HG03060 (cell line): ENCODE results near the gene XYLT1.
"Not testable (repeated sequence)": the region's sequence is repeated elsewhere in the genome, so short reads cannot be mapped to it uniquely, and the experiment has no call there.

Source experiments
- ATAC-seq: cut with Tn5 transposase; IDR thresholded peaks from one replicate; pipeline ENCODE4 v1.9.1; 2021; ENCODE audit warnings: low read depth, moderate number of reproducible peaks; ENCODE audit not compliant: unreplicated experiment

XYLT1 gene

DNA sequence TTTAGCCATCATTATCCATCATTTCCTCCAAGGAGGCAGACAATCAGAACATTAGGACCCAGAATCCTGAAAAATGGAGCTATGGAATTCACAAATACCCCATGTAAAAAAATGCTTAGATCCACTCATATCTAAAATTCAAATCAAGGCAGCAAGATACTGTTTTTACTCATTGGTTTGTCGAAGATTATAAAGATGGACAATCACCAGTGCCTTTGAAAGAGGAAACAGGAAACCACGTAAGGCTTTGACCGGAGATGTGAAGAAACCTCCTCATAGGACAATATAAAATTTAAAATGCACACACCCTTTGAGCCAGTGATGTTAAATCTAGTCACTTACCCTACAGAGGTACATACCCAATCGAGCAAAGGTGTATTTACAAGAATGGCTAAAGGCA is 130.0 kb downstream of the XYLT1 start:
- no peak for ATAC-seq

DNA sequence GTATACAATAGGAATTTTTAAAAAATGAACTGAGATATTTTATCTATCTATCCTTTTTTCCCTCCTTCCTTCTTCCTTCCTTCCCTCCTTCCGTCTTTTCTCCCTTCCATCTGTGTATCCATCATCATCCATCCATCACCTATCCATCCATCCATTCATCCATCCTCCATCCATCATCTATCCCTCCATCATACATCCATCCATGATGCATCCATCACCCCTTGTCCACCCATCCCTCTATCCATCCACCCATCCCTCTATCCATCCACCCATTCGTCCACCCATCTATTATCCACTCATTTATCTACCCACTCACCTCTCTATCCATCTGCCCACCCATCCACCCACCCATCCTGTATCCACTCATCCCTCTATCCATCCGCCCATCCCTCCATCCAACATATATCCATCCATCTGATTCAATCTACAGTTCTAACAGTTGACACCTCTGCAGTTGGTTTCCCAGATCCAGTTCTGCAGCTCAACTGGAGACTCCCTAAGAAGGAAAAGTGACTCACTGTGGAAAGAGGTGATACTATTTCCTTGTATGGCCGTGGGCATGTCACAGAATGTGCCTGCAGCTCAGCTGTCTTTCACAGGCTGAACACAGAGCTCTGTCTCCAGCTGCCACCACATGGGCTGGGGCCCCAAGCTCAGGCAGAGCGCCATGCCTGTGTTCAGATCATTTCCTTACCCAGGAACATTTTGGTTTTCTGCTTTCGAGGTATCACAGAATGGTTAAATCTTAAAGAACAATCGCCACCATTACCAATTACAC is 130.8 kb downstream of the XYLT1 start:
- no peak for ATAC-seq

DNA sequence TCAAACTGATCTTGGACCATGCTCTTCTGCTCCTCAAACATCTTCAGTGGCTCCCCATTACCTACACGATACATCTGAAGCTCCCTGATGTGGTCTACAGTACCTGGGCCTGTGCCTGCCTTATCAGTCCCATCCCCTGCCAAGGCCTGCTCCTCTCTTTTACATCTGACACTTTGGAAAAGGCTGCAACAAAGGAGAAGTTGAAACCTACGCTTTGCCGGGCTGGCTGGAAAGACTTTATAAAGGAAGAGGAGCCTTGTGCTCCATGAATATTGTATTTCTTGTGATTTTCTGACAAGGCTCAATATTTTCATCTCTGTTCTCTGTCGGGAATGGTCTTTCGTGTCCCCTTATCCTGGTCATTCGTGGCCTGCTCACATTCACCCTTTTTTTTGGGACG is 132.5 kb downstream of the XYLT1 start:
- no peak for ATAC-seq

DNA sequence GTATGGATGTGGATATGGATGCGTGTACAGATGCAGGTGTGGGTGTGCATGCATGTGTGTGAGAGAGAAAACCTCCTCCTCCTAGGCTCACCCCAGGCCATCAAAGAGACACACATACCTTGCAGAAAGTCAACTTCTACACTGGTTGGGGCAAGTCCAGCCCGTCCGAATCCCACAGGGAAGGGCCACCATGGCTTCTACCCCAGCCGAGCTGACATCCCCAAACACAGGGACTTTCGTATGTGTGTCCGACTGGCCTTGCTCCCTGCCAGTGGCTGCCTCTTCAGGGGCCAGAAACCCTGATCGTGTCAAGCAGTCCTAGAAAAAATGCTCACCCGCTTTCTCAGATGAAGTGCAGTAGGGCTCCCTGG is 134.2 kb downstream of the XYLT1 start:
- no peak for ATAC-seq

DNA sequence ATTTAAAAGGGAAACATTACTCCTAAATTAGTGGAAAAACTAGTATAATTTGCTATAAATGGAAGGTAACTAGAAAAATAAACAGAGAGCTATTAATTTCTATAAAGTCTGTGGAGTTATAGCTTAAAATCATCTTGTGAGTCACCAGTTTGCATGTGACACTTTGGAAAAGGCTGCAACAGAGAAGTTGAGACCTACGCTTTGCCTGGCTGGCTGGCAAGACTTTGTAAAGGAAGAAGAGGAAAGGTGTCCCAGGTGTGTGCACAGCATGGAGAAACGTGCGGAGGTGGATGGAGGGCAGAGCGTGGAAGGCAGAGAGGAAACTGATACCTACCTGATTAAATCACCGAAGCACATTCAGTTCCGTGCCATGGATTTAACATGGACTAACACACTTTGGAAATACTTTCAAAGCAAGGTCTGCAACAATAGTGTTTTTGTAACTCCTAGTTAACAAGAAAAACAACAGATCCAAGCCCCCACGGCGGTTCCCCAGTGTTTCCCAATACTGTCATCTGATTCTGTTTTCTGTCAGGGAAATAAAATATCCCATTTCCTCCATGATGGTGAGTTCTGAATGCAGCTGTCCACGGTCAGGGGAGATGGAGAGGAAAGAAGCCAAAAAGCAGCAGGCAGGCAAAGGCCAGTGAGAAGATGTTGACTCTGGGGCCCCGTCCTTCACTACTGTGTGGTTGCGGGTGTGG is 134.8 kb downstream of the XYLT1 start:
- ATAC-seq = no peak

DNA sequence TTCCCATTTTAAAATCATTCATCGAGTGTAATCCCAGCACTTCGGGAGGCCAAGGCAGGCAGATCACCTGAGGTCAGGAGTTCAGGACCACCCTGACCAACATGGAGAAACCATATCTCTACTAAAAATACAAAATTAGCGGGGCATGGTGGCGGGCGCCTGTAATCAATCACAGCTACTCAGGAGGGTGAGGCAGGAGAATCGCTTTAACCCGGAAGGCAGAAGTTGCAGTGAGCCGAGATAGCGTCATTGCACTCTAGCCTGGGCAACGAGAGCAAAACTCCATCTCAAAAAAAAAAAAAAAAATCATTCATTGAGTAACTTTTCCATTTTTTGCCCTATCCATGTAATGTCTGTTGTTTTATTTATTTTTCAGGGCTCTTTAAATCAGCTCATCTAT is 135.4 kb downstream of the XYLT1 start:
- ATAC-seq = not testable (repeated sequence)

DNA sequence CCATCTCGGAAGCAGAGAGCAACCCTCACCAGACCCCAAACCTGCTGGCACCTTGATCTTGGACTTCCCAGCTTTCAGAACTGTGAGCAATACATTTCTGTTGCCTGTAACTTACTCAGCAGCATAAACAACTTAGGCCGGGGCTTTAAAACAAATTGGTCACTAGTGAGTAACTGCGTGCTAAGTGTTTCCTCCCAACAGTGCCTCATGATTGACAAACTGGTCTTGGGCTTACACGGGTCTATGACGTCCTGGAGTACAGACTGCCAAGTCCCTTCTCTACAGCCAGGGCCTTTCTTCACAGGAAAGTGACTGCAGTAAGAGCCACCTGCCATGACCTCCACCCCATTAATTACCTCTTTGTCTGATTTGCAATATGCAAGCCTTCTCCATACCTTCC is 136.7 kb downstream of the XYLT1 start:
- no peak for ATAC-seq

DNA sequence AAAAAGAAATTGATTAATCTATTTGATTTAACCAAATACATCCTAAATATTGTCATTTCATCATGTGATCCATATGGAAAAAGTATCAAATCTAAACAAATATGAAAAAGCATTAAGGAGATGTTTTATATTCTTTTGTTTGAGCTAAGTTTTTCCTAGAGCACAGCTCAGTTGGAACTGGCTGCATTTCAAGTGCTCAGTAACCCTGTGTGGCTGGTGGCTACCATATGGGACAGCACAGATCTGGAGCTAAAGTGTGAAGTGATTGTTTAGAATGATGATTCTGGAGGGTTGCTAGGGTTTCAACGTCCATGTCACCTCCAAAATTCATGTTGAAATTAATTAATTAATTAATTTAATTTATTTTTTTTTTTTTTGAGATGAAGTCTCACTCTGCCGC is 137.5 kb downstream of the XYLT1 start:
- no peak for ATAC-seq

DNA sequence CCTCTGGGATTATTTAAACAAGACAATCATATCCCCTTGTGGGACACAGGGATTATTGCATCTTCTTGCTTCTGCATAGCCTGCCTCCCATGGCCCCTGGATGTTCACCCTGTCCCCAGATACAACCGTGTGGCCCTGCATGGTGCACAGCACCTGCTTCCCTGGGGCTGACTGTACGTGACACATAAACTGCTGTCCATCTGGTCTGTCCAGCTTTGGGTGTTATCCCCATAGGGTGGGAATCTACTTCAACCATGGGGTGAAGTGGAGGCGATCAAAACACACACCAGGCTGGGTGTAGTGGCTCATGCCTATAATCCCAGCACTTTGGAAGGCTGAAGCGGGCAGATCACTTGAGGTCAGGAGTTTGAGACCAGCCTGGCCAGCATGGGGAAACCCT is 138.8 kb downstream of the XYLT1 start:
- ATAC-seq = no peak

DNA sequence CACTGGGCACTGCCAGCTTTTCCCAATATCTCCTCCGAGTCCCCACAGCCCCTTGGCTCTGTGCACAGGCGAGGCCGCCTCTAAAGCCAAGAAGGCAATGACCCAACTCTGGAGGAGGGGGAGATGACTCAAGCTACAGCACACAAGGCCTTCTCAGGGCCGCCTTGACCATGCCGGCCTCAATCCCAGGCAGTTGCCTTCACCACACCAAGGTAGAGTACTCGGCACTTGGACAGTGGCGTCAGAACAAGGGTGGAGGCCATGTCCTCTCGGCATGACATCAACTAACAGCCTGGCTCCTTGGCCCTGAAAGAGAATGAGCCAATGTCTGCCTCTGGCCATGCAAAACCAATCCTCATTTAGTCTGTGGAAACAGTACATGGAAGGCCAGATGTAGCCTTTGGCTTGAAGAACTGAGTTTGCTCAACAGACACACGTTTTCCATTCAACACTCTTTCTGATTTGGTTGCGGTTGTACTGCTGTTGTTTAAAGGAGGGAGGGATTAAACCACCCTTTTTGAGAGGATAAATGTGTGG is 139.6 kb downstream of the XYLT1 start:
- no peak for ATAC-seq

DNA sequence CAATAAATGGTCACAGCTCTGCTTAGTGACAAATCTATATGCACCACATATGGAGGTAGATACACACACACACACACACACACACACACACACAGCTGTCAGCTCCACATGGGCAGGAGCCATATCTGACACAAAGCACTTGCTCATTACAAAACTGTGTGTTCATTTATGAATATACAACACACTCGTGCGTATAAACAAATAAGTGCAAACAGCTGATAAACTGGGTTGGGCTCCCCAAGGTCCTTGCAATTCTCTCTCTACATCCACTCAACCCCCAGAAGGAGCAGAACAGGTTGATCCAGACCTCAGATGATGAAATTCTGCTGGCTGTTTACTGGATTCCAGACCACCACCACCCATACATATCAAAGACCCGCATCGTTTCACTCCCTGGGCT is 140.7 kb downstream of the XYLT1 start:
- no peak for ATAC-seq

DNA sequence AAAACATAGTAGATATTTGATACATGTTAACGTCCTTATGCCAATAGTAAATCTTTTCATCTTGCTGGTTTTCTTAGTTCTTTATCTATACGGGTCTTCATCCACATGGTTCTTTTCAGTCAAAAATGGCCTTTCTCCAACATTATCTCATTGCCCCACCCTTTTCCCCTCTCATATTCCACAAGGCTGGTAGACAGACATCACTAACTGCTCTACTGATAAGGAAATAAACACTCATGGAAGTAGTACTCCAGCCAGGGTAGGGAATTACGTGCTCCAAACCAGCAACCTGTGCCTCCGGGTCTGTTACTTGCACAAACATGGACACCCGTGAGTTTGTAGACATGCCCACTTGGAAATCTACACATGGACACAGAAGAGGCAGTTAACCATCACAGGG is 141.4 kb downstream of the XYLT1 start:
- no peak for ATAC-seq

DNA sequence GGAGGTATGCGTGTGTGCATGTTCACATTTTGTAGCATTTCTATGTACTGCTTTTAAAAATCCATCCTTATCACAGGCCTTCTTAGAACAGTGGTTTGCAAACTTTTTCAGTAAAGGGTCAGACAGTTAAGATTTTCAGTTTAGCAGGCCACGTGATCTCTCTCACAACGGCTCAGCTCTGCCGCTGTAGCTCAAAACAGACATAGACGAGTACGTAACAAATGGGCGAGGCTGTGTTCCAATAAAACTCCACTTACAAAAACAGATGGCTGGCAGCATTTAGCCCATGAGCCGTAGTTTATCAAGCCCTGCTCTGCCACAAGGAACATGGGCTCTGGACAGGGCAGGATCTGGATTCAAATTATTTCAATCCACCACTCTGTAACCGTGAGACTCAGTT is 141.8 kb downstream of the XYLT1 start:
- ATAC-seq = no peak

DNA sequence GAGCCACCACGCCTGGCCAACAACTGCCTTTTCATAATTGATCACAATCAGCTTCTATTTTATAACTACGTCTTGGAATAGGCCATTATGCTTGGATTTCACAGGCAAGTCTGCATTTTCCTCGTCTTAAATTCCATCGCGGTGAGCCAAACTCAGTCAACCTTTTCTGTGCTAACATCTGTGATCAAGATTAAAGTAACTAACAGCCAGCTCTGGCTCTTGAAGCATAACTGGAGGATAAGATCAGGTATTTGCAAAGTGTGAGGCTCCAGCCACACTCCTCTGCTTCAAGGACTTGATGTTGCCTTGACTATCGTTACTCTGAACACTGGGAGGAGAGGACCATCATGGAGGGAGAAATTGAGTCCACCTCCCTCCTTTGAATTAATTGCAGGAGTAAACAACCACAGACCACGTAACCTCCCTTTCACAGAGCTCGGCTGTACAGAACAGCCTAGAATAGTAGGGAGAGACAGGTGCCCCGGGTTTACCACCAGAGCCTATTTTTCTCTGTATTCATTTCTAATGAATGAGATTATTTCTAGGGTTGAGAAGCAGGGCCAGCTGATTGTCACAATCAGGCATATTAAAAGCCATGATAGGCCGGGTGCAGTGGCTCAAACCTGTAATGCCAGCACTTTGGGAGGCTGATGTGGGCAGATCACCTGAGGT is 143.0 kb downstream of the XYLT1 start:
- ATAC-seq = no peak

DNA sequence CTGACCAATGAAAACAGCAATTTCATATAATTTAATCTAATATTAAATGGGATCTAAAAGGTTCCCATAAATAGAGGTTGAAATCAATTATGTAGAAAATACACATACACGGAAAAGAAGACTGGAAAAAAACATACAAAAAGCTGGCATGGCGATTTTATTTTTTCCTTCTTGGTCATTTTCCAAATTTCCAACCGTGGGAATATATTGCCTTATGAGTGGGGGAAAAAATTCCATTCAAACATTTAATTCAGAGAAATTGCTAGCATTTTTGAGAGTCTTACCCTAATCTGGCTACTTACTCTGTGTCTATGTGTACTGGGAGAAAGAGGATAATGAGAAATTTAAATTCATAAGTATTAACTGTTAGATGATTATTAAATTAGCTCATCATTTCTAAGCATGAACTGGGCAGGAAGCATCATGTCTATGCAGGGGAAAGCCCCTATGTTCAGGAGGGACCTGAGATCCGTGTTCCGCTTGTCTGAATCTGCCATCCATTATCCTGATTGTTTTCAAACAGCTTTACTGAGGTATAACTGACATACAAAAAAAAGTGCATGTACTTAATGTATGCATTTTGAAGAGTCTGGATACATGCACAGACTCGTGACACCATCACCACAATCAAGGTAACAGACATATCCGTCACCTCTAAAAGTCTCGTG is 145.2 kb downstream of the XYLT1 start:
- no peak for ATAC-seq

DNA sequence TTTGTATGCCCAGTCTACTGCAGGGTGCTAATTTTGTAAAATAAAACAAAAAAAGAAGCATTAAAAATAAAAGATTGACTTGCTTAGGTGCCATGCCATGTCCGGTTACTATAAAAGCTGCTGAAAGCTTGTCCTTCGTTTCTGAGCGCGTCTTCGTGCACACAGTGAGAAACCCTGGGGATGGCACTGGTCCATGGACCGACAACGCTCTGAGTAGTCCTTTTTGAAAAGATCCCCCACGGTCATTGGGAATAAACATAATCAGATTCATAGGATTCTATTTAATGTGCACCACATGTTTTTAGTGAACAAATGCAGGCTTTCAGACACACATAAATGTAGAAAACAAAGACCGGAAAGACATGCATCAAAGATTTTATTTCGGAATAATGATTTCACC is 146.3 kb downstream of the XYLT1 start:
- no peak for ATAC-seq

DNA sequence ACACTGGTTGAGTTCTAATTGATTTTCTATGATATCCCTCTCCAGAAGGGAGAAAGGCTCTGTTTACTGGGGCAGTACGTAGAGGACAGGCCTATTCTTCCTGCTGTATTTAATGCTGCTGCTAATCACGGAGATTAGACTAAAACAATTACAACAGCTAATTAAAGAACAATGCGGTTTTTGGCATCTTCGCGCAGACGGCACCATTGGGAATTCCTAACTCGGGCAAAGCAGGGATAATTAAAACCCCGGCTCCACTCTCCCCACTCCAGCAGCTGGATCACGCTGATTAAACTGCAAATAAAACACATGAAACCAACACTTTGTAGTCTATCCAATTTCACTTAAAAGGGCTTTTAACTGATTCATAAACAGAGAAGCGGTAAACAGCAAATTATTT is 147.6 kb downstream of the XYLT1 start:
- ATAC-seq = no peak

DNA sequence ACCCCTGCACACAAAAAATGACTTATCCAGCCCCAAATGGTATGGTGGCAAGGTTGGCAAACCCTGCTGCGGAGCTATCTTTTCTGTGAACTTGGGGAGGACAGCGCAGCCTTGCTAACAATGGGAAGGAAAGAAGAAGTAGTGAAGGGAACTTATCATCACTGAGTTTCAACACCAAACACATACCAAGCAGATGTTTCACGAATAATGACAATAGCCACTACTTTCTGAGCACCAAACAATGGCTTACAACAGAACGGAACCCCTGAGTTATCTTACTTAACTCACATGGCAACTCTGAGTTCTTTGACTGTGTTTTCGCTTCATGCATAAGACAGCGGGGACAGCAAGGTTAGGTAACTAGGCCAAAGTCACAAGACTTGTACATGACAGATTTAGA is 148.9 kb downstream of the XYLT1 start:
- ATAC-seq = no peak

DNA sequence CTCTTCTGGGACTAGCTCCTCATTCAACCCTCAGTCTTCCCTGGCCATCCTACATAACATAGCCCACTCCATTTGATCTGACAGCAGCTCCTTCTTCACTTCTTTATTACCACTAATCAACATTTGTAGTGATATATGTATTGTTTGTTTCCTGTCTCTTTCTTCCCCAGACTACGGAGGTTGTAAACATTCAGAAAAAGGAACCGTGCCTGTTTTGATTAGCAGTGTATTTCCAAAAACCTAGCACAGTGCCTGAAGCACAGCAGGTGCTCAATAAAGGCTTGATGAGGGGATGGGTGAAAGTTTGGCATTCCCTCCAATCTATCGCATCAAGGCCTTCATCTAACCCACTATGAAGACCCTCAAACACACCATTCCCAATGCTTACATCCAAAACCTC is 150.8 kb downstream of the XYLT1 start:
- ATAC-seq = no peak

DNA sequence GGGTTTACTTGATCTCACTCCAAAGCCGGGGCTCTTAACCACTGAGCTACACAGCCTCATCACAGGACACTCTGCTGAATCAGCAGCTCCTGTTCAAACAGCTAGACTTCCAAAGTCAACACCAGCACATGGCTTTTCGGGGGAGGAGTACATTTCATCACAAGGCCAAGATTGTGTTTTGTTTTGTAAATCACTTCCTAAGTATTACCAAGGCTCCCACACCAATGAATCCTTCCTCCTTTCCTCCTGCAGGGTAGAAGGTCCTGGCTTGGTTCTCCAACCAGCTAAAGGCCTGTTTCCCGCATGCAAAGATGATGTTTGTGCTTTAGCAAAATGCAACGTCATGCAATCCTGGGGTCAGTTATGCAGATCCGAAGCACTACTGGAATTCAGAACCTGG is 152.5 kb downstream of the XYLT1 start:
- ATAC-seq = no peak

DNA sequence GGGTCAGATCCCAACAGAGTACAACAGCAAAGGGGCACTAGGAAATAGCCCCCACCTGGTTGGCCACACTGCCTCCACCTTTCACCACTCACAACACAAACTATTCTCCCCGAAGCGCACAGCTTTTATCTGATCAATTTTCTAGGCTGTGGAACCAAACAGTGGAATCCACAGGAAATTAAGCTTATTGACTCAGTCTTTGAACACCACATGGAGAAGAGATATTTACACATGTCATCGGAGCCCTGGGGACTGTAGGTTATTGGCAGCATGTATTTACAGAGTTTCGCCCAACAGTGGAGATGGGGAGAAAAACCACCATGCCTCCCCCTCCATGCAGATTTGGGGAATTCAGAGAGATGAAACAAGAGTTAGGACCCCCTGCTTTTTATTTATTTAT is 154.8 kb downstream of the XYLT1 start:
- no peak for ATAC-seq
